ENCODE measurements around the gene HSPA1L.

GRCh38 chr6:31847276-31847978, 32.3 kb upstream of the HSPA1L start:
- TF ChIP-seq CTCF (IDR thresholded peaks at IDR 0.05; ENCODE audit: low read length) (no peak), EZH2 (IDR thresholded peaks at IDR 0.05; ENCODE audit: borderline replicate concordance, low read length) (no peak)
